GM12875 (cell line): Measurements from ENCODE around the gene PCNX1.
"Not testable (repeated sequence)": the region's sequence is repeated elsewhere in the genome, so short reads cannot be mapped to it uniquely, and the experiment has no call there.

ENCODE experiments used
- H3K4me3 ChIP-seq: one replicate; pipeline ENCODE4 v1.5.1; 2011; ENCODE audit warnings: low read depth, low read length, control low read depth
- TF ChIP-seq, protein P1 (sequence below): IDR thresholded peaks from 2 replicates; pipeline ENCODE4 v1.5.1; 2011; ENCODE audit warnings: low read depth, mild to moderate bottlenecking, control low read depth, inconsistent platforms, low read length, moderate library complexity, borderline replicate concordance; ENCODE audit not compliant: insufficient read depth

PCNX1 gene

DNA sequence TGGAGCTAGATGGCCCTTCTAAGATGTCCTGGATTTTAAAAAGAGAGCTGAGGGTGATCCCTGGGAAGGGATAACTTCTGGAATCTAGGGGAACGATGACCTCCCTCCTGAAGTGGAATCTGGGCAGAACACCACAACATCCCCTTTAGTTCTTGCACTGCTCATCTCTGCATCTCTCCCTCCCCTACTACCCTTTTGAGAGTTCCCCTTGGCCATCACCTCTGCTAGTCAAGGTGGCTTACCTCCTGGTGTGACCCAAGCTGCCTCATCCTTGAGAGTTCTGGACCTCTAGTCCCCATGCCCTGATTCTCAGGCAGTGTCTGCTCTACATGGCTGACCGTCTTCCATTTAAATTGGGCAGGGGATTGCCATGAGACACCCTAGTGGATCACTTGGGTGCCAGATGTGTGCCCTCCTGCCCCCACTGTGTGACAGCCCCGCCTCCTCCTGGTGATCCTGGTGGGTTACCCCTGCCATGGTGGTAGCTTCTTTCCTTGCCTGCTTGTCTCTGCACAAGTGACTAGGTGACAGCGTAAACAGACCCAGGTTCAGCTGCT, 216.4 kb downstream of the PCNX1 start:
- no peak overlapping the region for H3K4me3 ChIP-seq
- TF ChIP-seq, protein P1, sequence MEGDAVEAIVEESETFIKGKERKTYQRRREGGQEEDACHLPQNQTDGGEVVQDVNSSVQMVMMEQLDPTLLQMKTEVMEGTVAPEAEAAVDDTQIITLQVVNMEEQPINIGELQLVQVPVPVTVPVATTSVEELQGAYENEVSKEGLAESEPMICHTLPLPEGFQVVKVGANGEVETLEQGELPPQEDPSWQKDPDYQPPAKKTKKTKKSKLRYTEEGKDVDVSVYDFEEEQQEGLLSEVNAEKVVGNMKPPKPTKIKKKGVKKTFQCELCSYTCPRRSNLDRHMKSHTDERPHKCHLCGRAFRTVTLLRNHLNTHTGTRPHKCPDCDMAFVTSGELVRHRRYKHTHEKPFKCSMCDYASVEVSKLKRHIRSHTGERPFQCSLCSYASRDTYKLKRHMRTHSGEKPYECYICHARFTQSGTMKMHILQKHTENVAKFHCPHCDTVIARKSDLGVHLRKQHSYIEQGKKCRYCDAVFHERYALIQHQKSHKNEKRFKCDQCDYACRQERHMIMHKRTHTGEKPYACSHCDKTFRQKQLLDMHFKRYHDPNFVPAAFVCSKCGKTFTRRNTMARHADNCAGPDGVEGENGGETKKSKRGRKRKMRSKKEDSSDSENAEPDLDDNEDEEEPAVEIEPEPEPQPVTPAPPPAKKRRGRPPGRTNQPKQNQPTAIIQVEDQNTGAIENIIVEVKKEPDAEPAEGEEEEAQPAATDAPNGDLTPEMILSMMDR: no peak

- H3K4me3 ChIP-seq: not testable (repeated sequence)
Measured at GRCh38 chr14:71129716-71130490, 222.6 kb downstream of the PCNX1 start.

DNA sequence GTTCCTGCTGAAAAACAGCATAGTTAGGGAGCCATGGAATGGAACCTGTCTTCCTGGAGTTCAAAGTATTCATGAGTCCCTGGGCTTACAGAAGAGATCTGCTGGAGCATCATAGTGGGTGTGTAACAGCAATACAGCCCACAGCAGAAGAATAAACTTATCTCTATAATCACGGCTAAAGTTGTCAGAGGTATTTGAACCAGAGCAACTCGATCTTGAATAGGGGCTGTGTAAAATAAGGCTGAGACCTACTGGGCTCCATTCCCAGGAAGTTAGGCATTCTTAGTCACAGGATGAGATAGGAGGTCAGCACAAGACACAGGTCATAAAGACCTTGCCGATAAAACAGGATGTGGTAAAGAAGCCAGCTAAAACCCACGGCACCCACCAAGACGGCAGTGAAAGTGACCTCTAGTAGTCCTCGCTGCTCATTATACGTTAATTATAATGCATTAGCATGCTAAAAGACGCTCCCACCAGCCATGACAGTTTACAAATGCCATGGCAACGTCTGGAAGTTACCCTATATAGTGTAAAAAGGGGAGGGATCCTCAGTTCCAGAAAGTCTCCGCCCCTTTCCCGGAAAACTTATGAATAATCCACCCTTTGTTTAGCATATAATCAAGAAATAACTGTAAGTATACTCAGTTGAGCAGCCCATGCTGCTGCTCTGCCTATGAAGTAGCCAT, 223.4 kb downstream of the PCNX1 start:
- H3K4me3 ChIP-seq: no peak overlapping the region
- TF ChIP-seq, protein P1: no peak

- TF ChIP-seq, protein P1: no peak
- no peak overlapping the region for H3K4me3 ChIP-seq
Measured at GRCh38 chr14:71133296-71133695, 226.0 kb downstream of the PCNX1 start.

DNA sequence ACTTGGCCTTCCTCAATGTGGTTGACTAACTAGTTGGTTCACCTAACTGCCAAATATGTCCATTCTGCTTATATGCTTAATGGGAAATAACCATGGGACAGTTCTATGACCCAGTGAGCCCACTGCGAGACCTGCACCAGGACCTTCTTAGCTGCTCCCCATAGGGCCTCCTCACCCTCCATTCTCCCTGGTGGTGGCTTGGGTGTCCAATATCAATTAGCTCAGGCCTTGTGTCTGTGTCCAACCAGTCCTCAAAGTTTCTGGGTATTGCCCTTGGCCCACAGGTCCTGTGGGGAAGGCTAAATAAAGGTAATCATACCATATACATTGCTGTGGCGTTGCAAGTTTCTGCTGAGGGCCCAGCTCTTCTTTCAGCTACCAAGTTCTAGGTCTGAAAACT, 228.2 kb downstream of the PCNX1 start:
- TF ChIP-seq, protein P1: no peak
- no peak overlapping the region for H3K4me3 ChIP-seq

DNA sequence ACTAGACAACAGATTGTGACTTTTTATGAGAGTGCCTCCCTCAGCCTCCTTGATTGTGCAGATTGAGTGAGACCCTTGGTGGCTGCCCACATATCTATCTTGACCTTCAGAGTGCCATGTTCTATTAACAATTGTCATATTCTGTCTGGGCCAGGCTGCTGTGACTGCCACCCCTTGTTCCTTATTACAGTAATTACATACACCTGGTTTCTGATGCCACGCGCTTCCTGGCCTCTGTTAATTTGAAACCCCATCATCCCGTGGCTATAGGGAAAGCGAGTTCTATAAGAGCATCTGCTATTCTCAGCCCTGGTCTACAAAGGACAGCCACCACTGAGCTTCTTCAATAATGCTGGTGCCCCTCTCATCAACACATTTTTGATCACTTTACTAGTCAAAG, 228.7 kb downstream of the PCNX1 start:
- H3K4me3 ChIP-seq: no peak overlapping the region
- TF ChIP-seq, protein P1: no peak

DNA sequence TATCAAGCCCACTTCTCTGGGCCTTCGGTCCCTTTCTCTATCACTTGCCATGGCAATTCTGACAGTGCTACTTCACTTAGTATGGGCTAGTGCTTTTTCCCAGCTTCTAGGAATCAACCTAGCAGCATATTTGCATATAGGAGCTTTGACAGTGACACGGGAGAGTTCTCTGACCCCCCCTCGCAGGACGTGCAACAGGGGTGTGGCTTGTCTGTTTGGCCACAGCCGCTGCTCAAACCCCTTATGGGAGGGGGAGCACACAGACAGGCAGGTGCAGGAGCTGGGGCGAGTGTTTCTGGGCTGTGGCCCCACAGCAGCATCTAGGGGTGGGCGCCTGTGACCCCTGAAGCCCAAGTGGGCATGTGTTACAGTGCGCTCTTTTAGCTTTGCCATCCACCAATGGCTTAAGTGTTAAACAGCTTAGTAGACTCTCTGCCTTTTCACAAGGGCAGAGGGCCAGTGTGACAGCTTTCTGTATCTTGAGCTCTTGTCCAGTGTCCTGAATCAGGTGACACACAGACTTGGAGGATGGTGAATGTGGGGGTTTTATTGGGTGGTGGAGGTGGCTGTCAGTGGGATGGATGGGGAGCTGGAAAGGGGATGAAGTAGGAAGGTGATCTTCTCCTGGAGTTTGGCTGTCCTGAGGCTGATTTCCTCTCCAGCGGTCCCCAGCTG, 229.3 kb downstream of the PCNX1 start:
- no peak overlapping the region for H3K4me3 ChIP-seq
- TF ChIP-seq, protein P1: no peak
